Activated naive CD4-positive, alpha-beta T cell treated with anti-CD3 and anti-CD28 coated beads, Interleukin-2, amount 10 ng/mL, durations not matched to agents 7 days and 5 days (primary cell): Measurements from ENCODE around the gene SEC24D.

ENCODE experiments used
- CTCF ChIA-PET: fragments of 350-600 bp; sonication (Branson Sonifier 250); formaldehyde crosslinking; loops from one replicate; lab custom pipeline; 2021; ENCODE audit warnings: antibody characterized with exemption; lab: Charles Lee
- DNase-seq: peaks from one replicate; pipeline ENCODE4 v3.0.0-alpha.2; 2020
- H3K27ac Mint-ChIP-seq: one replicate; pipeline ENCODE4 v1.8.0; 2021; ENCODE audit warnings: mild to moderate bottlenecking, moderate library complexity, mixed read lengths
- H3K27me3 Mint-ChIP-seq: one replicate; pipeline ENCODE4 v1.8.0; 2021; ENCODE audit warnings: mild to moderate bottlenecking, mixed read lengths
- H3K36me3 Mint-ChIP-seq: one replicate; pipeline ENCODE4 v1.8.0; 2021; ENCODE audit warnings: mixed read lengths
- H3K4me1 Mint-ChIP-seq: one replicate; pipeline ENCODE4 v1.8.0; 2021; ENCODE audit warnings: mixed read lengths
- H3K4me3 Mint-ChIP-seq: one replicate; pipeline ENCODE4 v1.8.0; 2021; ENCODE audit warnings: mild to moderate bottlenecking, moderate library complexity, mixed read lengths
- H3K9me3 Mint-ChIP-seq: one replicate; pipeline ENCODE4 v1.8.0; 2021; ENCODE audit warnings: mixed read lengths

Gene SEC24D

GRCh38 chr4:118834960-118835569 is 861 bp downstream of the SEC24D start:
- H3K4me3 Mint-ChIP-seq, result peak overlapping the region; percentile 98
- H3K27ac Mint-ChIP-seq, result peak overlapping the region; percentile 88
- peaks cover 30% of the 10 kb centered on the region for H3K4me1 Mint-ChIP-seq
- H3K36me3 Mint-ChIP-seq, result peaks cover 20% of the 10 kb centered on the region
- peak; percentile 56 for DNase-seq
- H3K27me3 Mint-ChIP-seq, result peaks cover 5% of the 10 kb centered on the region
- H3K9me3 Mint-ChIP-seq, result no peaks in the 10 kb centered on the region
- CTCF ChIA-PET, result interaction anchor here (0.8 kb wide), 1 partner anchor 9 kb away, joined by 3 read pairs; no protein-coding TSS in a partner anchor

- Mint-ChIP-seq H3K36me3 (peaks cover 28% of the 10 kb centered on the region), H3K9me3 (no peaks in the 10 kb centered on the region), H3K4me3 (peak overlapping the region; percentile 24), H3K27ac (no peak overlapping the region), H3K4me1 (peaks cover 30% of the 10 kb centered on the region), H3K27me3 (no peaks in the 10 kb centered on the region)
- DNase-seq, result no peak
- CTCF ChIA-PET, result interaction anchor here (0.6 kb wide), 1 partner anchor 18 kb away, joined by 3 read pairs; no protein-coding TSS in a partner anchor
Measured at GRCh38 chr4:118834070-118834469, 1.9 kb downstream of the SEC24D start.

- no peak for DNase-seq
- no peak overlapping the region for H3K27ac Mint-ChIP-seq
Measured at GRCh38 chr4:118833192-118833820, 2.6 kb downstream of the SEC24D start.

GRCh38 chr4:118829107-118829506 is 6.8 kb downstream of the SEC24D start:
- no peaks in the 10 kb centered on the region for H3K9me3 Mint-ChIP-seq
- H3K27ac Mint-ChIP-seq, result no peak overlapping the region
- CTCF ChIA-PET, result no interaction called here
- peaks cover 40% of the 10 kb centered on the region for H3K36me3 Mint-ChIP-seq
- no peak for DNase-seq
- no peak overlapping the region for H3K4me3 Mint-ChIP-seq
- peaks cover 21% of the 10 kb centered on the region for H3K4me1 Mint-ChIP-seq
- H3K27me3 Mint-ChIP-seq, result no peaks in the 10 kb centered on the region

More at GRCh38 chr4:118833192-118833820, 2.6 kb downstream of the SEC24D start:
- Mint-ChIP-seq H3K27me3 (no peaks in the 10 kb centered on the region), H3K36me3 (peaks cover 33% of the 10 kb centered on the region), H3K4me1 (peaks cover 30% of the 10 kb centered on the region), H3K4me3 (no peak overlapping the region), H3K9me3 (no peaks in the 10 kb centered on the region)
- CTCF ChIA-PET, result no interaction called here

GRCh38 chr4:118826723-118827444 is 9.0 kb downstream of the SEC24D start:
- Mint-ChIP-seq H3K4me3 (no peak overlapping the region), H3K9me3 (no peaks in the 10 kb centered on the region), H3K4me1 (peaks cover 11% of the 10 kb centered on the region), H3K36me3 (peaks cover 41% of the 10 kb centered on the region), H3K27me3 (no peaks in the 10 kb centered on the region), H3K27ac (no peak overlapping the region)
- no peak for DNase-seq
- CTCF ChIA-PET, result interaction anchor here (0.6 to 1.8 kb wide), 3 partner anchors 38 to 80 kb away, joined by 3 to 5 read pairs (median 3); no protein-coding TSS in a partner anchor

- Mint-ChIP-seq H3K36me3 (peaks cover 39% of the 10 kb centered on the region), H3K27me3 (no peaks in the 10 kb centered on the region), H3K27ac (no peak overlapping the region), H3K9me3 (no peaks in the 10 kb centered on the region), H3K4me3 (no peak overlapping the region), H3K4me1 (peaks cover 11% of the 10 kb centered on the region)
- DNase-seq, result no peak
- CTCF ChIA-PET, result interaction anchor here (1.0 to 1.8 kb wide), 2 partner anchors 9 to 39 kb away, joined by 3 to 5 read pairs; no protein-coding TSS in a partner anchor
Measured at GRCh38 chr4:118825799-118826198, 10.1 kb downstream of the SEC24D start.

- peaks cover 9% of the 10 kb centered on the region for H3K4me1 Mint-ChIP-seq
- H3K4me3 Mint-ChIP-seq, result no peak overlapping the region
- H3K36me3 Mint-ChIP-seq, result peaks cover 28% of the 10 kb centered on the region
- H3K9me3 Mint-ChIP-seq, result no peaks in the 10 kb centered on the region
- CTCF ChIA-PET, result interaction anchor here (1.8 kb wide), 1 partner anchor 41 kb away, joined by 5 read pairs; no protein-coding TSS in a partner anchor
- H3K27ac Mint-ChIP-seq, result no peak overlapping the region
- no peak for DNase-seq
- no peaks in the 10 kb centered on the region for H3K27me3 Mint-ChIP-seq
Measured at GRCh38 chr4:118824141-118824540, 11.8 kb downstream of the SEC24D start.

GRCh38 chr4:118823471-118823870 is 12.5 kb downstream of the SEC24D start:
- no peaks in the 10 kb centered on the region for H3K9me3 Mint-ChIP-seq
- peaks cover 9% of the 10 kb centered on the region for H3K4me1 Mint-ChIP-seq
- H3K27me3 Mint-ChIP-seq, result no peaks in the 10 kb centered on the region
- no peak overlapping the region for H3K27ac Mint-ChIP-seq
- peaks cover 22% of the 10 kb centered on the region for H3K36me3 Mint-ChIP-seq
- CTCF ChIA-PET, result interaction anchor here (1.8 kb wide), 1 partner anchor 42 kb away, joined by 5 read pairs; no protein-coding TSS in a partner anchor
- no peak for DNase-seq
- H3K4me3 Mint-ChIP-seq, result no peak overlapping the region

GRCh38 chr4:118821590-118822293 is 14.2 kb downstream of the SEC24D start:
- peaks cover 3% of the 10 kb centered on the region for H3K4me1 Mint-ChIP-seq
- H3K4me3 Mint-ChIP-seq, result no peak overlapping the region
- no peak overlapping the region for H3K27ac Mint-ChIP-seq
- CTCF ChIA-PET, result no interaction called here
- H3K36me3 Mint-ChIP-seq, result peaks cover 21% of the 10 kb centered on the region
- no peaks in the 10 kb centered on the region for H3K9me3 Mint-ChIP-seq
- DNase-seq, result no peak
- no peaks in the 10 kb centered on the region for H3K27me3 Mint-ChIP-seq

- peaks cover 21% of the 10 kb centered on the region for H3K36me3 Mint-ChIP-seq
- H3K27ac Mint-ChIP-seq, result no peak overlapping the region
Measured at GRCh38 chr4:118817178-118817930, 18.6 kb downstream of the SEC24D start.

GRCh38 chr4:118816538-118817177 is 19.3 kb downstream of the SEC24D start:
- H3K27ac Mint-ChIP-seq, result no peak overlapping the region
- peaks cover 21% of the 10 kb centered on the region for H3K36me3 Mint-ChIP-seq
- H3K4me3 Mint-ChIP-seq, result no peak overlapping the region
- H3K27me3 Mint-ChIP-seq, result no peaks in the 10 kb centered on the region
- CTCF ChIA-PET, result interaction anchor here (1.6 kb wide), 1 partner anchor 48 kb away, joined by 4 read pairs; no protein-coding TSS in a partner anchor
- H3K4me1 Mint-ChIP-seq, result no peaks in the 10 kb centered on the region
- no peaks in the 10 kb centered on the region for H3K9me3 Mint-ChIP-seq
- DNase-seq, result no peak

More at GRCh38 chr4:118817178-118817930, 18.6 kb downstream of the SEC24D start:
- CTCF ChIA-PET, result interaction anchor here (1.6 kb wide), 1 partner anchor 48 kb away, joined by 4 read pairs; no protein-coding TSS in a partner anchor
- Mint-ChIP-seq H3K9me3 (no peaks in the 10 kb centered on the region), H3K4me1 (no peaks in the 10 kb centered on the region), H3K4me3 (no peak overlapping the region), H3K27me3 (no peaks in the 10 kb centered on the region)
- DNase-seq, result no peak

GRCh38 chr4:118814891-118815290 is 21.0 kb downstream of the SEC24D start:
- CTCF ChIA-PET, result no interaction called here
- Mint-ChIP-seq H3K36me3 (peaks cover 26% of the 10 kb centered on the region), H3K27ac (no peak overlapping the region)

GRCh38 chr4:118814058-118814457 is 21.9 kb downstream of the SEC24D start:
- Mint-ChIP-seq H3K4me1 (no peaks in the 10 kb centered on the region), H3K36me3 (peaks cover 30% of the 10 kb centered on the region)

More at GRCh38 chr4:118814891-118815290, 21.0 kb downstream of the SEC24D start:
- Mint-ChIP-seq H3K9me3 (no peaks in the 10 kb centered on the region), H3K27me3 (no peaks in the 10 kb centered on the region), H3K4me3 (no peak overlapping the region), H3K4me1 (no peaks in the 10 kb centered on the region)
- no peak for DNase-seq

More at GRCh38 chr4:118814058-118814457, 21.9 kb downstream of the SEC24D start:
- Mint-ChIP-seq H3K27me3 (no peaks in the 10 kb centered on the region), H3K4me3 (no peak overlapping the region), H3K9me3 (no peaks in the 10 kb centered on the region), H3K27ac (no peak overlapping the region)
- CTCF ChIA-PET, result no interaction called here
- no peak for DNase-seq
